ENCODE results near the gene NCAPG2. TPM values are rescaled to one million over a fixed set of nuclear protein-coding genes. Genes with fewer than 3 reads are reported as not detected.

The NCAPG2 gene
- total and polyA plus RNA-seq, 10 of the 15 experiments (the other 5 are each of a cell fraction or from before 2014, with no cell fraction given), result 11.2 to 78.2 (median 49.2) TPM

GRCh38 chr7:158733220-158733519 lies 28.6 kb upstream of the NCAPG2 start:
- BruUV-seq (replicated peaks), result TSS peak; percentile 37
- no peak for FAIRE-seq
- ChIA-PET SMC1A (ENCODE audit: uncharacterized antibody, unreplicated experiment) (interaction anchor here (0.6 to 1.3 kb wide), 3 partner anchors 35 to 244 kb away, joined by 3 to 4 read pairs (median 3); no protein-coding TSS in a partner anchor), POLR2A (interaction anchor here (0.6 kb wide), 1 partner anchor 19 kb away, joined by 3 read pairs; no protein-coding TSS in a partner anchor), CTCF (interaction anchor here (2.3 kb wide), 1 partner anchor 9 kb away, joined by 5 read pairs; no protein-coding TSS in a partner anchor), RAD21 (ENCODE audit: unreplicated experiment) (interaction anchor here (1.0 kb wide), 1 partner anchor 8 kb away, joined by 3 read pairs; no protein-coding TSS in a partner anchor)
- no peaks in the 10 kb centered on the region for H3K9me3 ChIP-seq (replicated peaks; ENCODE audit: control insufficient read depth, insufficient read depth, low read length)
- TF ChIP-seq SREBF1 (IDR thresholded peaks at IDR 0.05; ENCODE audit: low read length), result no peak
- no peak for TF ChIP-seq POLR2AphosphoS5 (IDR thresholded peaks at IDR 0.05; ENCODE audit: low read length)
- TF ChIP-seq MYB (IDR thresholded peaks at IDR 0.05; ENCODE audit: borderline replicate concordance, low read depth, low read length), result no peak
- TF ChIP-seq CBFB (IDR thresholded peaks at IDR 0.05; ENCODE audit: low read depth), result no peak
- no peak for TF ChIP-seq ZNF274 (IDR thresholded peaks at IDR 0.05; ENCODE audit: insufficient read depth, insufficient read length)
- TF ChIP-seq FOS (IDR thresholded peaks at IDR 0.05; ENCODE audit: borderline replicate concordance, extremely low read depth, insufficient read length), result no peak
- intact Hi-C loops (cut with micrococcal nuclease; ENCODE audit: unreplicated experiment) (no loop called here), in situ Hi-C loops (cut with MboI) (no loop called here)
- no peaks in the 10 kb centered on the region for H3K79me2 ChIP-seq (ENCODE audit: control insufficient read depth, insufficient read depth, low read length)
- peaks cover 0 to 12% of the 10 kb centered on the region in 2 experiments; a peak in 2 of 4 replicates for H3K36me3 ChIP-seq (ENCODE audit: control insufficient read depth in 2 of 2, insufficient read depth in 2 of 2, low read length in 1 of 2)
- H3K4me1 ChIP-seq (ENCODE audit: control insufficient read depth, insufficient read depth, low read length), result no peaks in the 10 kb centered on the region
- no peak for DNase-seq (ENCODE audit: low read depth, low spot score)
- no peaks in the 10 kb centered on the region for H3K27me3 ChIP-seq (replicated peaks in 1 of 2; ENCODE audit: control insufficient read depth in 2 of 2, insufficient read depth in 2 of 2, low read length in 1 of 2)
- no peaks in the 10 kb centered on the region for H4K20me1 ChIP-seq (ENCODE audit: control insufficient read depth, insufficient read depth)
- no peak overlapping the region for H3K4me3 ChIP-seq
- WGBS (ENCODE audit: insufficient coverage, insufficient replicate concordance, low lambda C conversion rate, missing lambda C conversion rate), result 92% methylated on average over 1 of the region's 1 CpG
- no peak overlapping the region for H2AFZ ChIP-seq (ENCODE audit: control insufficient read depth, low read depth, low read length)
- no peak overlapping the region for H3K9ac ChIP-seq (ENCODE audit: control insufficient read depth, insufficient read depth, low read length)
- H3K4me2 ChIP-seq (ENCODE audit: control insufficient read depth, insufficient read depth), result no peak overlapping the region
- no peak overlapping the region for H3K27ac ChIP-seq (ENCODE audit: control insufficient read depth, insufficient read depth)
- no peak for ATAC-seq

DNA sequence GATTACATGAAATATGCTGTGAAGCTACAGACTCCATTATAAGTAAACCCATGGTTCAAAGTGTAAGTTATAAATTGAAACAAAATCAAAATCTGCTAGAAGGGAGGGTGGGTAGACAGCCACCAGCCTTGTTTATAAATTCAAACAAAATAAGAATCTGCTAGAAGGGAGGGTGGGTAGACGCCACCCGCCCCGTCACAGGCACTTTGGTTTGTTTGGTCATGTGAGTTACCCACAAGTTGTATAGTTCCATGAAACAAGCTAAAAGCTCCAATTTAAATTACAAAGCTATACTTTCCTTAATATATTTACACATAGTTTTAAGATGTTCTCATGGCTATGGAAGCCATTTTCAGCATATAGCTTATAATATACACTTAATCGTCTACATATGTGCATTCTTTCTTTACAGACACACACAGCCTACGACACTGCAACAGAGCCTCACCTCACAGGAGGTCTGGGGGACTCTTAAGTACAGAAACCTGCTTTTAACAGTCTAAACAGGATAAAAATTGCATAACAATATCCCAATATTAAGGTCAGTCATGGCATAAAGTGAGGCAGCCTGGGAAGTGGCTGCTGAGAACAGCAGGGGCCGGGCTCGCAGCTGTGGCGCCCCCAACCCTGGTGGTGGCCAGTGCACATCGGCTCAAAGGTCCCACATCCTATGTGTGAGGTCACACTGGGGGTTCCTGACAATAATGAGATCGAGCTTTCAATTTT lies 28.1 kb upstream of the NCAPG2 start:
- no TSS peak for BruUV-seq (replicated peaks)
- Histone ChIP-seq H2AFZ (ENCODE audit: control insufficient read depth, low read depth, low read length) (no peak overlapping the region), H3K27me3 (replicated peaks in 1 of 2; ENCODE audit: control insufficient read depth in 2 of 2, insufficient read depth in 2 of 2, low read length in 1 of 2) (no peaks in the 10 kb centered on the region), H3K9me3 (replicated peaks; ENCODE audit: control insufficient read depth, insufficient read depth, low read length) (no peaks in the 10 kb centered on the region), H3K36me3 (ENCODE audit: control insufficient read depth in 2 of 2, insufficient read depth in 2 of 2, low read length in 1 of 2) (peaks cover 0 to 12% of the 10 kb centered on the region in 2 experiments; a peak in 2 of 4 replicates), H3K4me3 (no peak overlapping the region), H3K4me1 (ENCODE audit: control insufficient read depth, insufficient read depth, low read length) (no peaks in the 10 kb centered on the region), H3K79me2 (ENCODE audit: control insufficient read depth, insufficient read depth, low read length) (no peaks in the 10 kb centered on the region), H3K9ac (ENCODE audit: control insufficient read depth, insufficient read depth, low read length) (no peak overlapping the region), H4K20me1 (ENCODE audit: control insufficient read depth, insufficient read depth) (no peaks in the 10 kb centered on the region), H3K27ac (ENCODE audit: control insufficient read depth, insufficient read depth) (no peak overlapping the region), H3K4me2 (ENCODE audit: control insufficient read depth, insufficient read depth) (no peak overlapping the region)
- DNase-seq (ENCODE audit: low read depth, low spot score), result no peak
- ChIA-PET SMC1A (ENCODE audit: uncharacterized antibody, unreplicated experiment) (interaction anchor here (0.6 to 1.3 kb wide), 4 partner anchors 35 to 244 kb away, joined by 3 to 4 read pairs (median 3); no protein-coding TSS in a partner anchor), RAD21 (ENCODE audit: unreplicated experiment) (interaction anchor here (1.0 kb wide), 1 partner anchor 9 kb away, joined by 3 read pairs; no protein-coding TSS in a partner anchor), CTCF (interaction anchor here (0.9 to 2.3 kb wide), 2 partner anchors 10 kb away, joined by 3 to 5 read pairs; no protein-coding TSS in a partner anchor), POLR2A (interaction anchor here (0.6 kb wide), 1 partner anchor 18 kb away, joined by 3 read pairs; no protein-coding TSS in a partner anchor)
- intact Hi-C loops (cut with micrococcal nuclease; ENCODE audit: unreplicated experiment), result no loop called here
- in situ Hi-C loops (cut with MboI), result no loop called here
- no peak for FAIRE-seq
- WGBS (ENCODE audit: insufficient coverage, insufficient replicate concordance, low lambda C conversion rate, missing lambda C conversion rate), result 98% methylated on average over 10 of the region's 10 CpGs
- ATAC-seq, result no peak
- TF ChIP-seq ZBTB40 (IDR thresholded peaks at IDR 0.05; ENCODE audit: borderline replicate concordance) (no peak), HCFC1 (IDR thresholded peaks at IDR 0.05; ENCODE audit: low read length) (no peak), SP1 (IDR thresholded peaks at IDR 0.05; ENCODE audit: low read depth, low read length) (no peak), NFYA (IDR thresholded peaks at IDR 0.05; ENCODE audit: borderline replicate concordance, low read depth, low read length) (no peak), TAF1 (IDR thresholded peaks at IDR 0.05; ENCODE audit: borderline replicate concordance, low read depth, low read length) (no peak), NR2C2 (IDR thresholded peaks at IDR 0.05; ENCODE audit: borderline replicate concordance, control insufficient read depth, insufficient read length, low read depth) (no peak)
